GM21423 (cell line): ENCODE data around the gene DNMT3L.
"Not testable (repeated sequence)": the region's sequence is repeated elsewhere in the genome, so short reads cannot be mapped to it uniquely, and the experiment has no call there.

Experiments used
- ATAC-seq: cut with Tn5 transposase; IDR thresholded peaks from one replicate; pipeline ENCODE4 v1.9.1; 2021; ENCODE audit warnings: mild to moderate bottlenecking, moderate library complexity; ENCODE audit not compliant: unreplicated experiment

Gene DNMT3L

DNA sequence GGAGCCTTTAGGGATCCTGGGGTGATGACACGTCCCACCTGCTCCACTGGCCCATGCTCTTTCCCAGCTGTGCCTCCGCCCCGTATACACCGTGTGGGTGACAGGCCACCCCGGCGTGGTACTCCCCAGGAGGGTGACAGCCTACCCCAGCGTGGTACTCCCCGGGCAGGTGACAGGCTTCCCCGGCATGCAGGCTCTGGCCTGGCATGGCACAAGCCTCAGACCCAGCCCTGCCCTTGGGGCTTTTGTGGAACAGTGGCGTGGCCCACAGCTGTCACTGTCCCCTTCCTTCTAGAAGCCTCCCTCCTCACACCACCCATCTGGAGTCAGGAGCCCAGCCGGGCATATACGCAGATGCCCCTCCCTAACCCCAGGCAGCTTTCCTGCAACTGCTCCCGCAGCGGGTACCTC is 33.5 kb upstream of the DNMT3L start:
- ATAC-seq: no peak

DNA sequence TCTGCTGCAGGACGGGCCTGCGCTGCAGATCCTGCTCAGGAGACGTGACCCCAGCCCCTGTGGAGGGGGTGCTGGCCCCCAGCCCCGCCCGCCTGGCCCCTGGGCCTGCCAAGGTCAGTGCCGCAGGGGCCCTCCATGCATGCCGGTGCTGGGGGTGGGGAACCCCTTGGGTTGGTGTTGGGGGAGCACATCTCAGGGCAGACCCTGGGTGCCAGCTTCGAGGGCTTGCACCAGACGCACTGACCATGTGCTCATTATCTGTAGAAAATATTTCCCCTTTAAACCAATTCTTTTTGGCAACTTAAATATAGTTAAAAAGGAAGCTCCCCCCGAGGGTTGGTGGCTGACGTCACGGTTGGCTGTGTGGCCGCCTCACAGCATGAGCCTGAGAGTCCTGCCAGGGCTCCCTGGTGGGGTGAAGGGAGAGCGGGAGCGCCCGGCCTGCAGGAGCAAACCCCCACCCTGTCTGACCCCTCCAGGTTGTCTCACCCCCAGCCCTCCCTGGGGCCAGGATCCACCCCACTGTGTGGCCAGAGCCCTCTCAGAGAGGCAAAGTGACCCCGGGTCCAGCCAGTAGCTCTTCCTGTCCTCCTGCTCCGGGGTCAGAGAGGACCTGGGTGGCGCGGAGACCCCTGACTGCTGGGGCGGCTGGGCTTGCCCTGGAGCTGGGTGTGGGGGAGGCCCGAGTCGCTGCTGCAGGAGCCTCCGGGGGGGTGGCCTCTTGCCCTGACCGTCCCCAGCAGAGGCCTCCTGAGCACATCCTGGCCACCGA is 32.9 kb upstream of the DNMT3L start:
- ATAC-seq: no peak

- no peak for ATAC-seq
Measured at GRCh38 chr21:44293551-44294231, 32.0 kb upstream of the DNMT3L start.

DNA sequence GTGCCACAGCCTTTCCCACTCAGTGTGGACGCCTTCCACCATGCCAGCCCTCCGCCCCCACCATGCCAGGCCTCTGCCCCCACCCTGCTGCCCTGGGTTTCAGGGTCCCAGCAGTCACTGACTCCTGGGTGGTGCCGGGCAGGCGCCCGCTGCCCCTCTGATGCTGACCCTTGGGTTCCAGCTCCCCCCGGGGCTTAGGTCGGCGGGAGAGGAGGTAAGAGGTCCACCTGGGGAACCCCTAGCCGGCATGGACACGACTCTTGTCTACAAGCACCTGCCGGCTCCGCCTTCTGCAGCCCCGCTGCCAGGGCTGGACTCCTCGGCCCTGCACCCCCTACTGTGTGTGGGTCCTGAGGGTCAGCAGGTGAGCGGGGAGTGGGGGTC is 31.1 kb upstream of the DNMT3L start:
- ATAC-seq: no peak

DNA sequence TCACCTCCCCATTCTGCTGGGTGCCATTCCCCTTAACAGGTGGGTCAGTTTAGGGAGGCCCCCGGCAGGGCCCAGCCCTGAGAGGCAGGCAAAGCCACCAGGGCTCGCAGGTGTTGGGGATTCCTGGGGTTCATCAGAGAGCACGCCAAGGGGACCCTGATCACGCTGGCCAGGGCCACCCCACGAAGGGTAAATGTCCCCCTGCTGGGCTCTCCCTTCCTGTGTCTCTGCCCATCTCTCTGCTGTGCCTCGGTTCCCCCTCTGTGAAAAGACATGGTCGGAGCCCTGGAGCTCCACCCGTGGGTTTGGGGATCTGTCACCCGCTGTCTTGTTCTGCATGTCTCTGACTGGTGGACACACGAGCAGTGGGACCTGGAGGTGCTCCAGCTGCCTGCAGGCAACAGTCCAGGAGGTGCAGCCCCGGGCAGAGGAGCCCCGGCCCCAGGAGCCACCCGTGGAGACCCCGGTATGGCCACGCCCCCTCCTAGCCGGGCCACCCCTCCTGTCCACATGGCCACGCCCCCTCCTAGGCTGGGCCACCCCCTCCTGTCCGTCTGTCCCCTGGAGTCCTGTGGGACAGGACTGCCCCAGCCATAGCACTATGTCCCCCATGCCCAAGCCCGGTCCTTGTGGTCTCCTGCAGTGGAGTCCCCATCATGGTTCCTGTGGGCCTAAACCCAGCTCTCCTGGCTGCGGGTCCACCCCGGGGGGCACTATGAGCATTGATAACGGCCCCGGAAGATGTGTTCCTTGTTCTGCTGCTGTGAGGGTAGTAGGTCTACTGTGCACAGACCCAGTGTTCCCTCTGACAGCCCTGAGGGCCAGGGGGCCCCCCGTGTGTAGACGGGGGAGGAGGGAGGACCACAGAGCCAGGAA is 30.5 kb upstream of the DNMT3L start:
- no peak for ATAC-seq

DNA sequence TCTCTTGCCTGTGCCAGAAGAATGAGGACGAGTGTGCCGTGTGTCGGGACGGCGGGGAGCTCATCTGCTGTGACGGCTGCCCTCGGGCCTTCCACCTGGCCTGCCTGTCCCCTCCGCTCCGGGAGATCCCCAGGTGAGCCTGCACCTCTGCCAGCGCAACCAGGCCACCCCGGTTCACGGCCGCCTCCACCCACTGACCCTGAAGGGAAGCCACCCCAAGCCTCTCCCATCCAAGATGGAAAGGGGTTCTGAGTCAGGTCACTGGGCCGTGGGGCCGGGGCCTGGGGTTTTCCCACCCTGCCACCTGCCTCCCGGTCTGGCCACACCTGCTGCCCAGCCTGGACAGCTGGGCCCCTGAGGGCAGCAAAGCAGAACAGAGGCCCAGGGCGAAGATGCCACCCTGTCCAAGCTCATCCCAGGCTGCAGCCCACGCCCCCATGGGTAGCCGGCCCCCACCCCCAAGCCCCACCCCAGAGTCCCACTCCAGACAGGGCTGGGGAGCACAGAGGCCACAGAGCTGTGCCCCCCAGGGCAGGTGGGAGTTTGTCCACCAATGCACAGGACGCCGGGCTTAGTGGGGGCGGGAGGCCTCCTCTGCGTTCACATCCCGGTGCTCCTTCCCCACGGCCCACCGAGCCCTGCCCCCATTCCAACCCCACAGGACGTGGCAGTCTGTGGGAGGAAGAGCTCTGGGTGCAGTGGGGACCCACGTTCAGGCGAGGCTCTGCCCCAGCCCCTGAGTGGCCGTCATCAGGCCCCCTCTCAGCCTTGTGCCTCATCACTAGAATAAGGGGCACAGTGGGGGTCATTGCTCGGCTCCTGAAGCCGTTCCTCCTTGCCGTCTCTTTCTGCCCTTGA is 29.6 kb upstream of the DNMT3L start:
- no peak for ATAC-seq

DNA sequence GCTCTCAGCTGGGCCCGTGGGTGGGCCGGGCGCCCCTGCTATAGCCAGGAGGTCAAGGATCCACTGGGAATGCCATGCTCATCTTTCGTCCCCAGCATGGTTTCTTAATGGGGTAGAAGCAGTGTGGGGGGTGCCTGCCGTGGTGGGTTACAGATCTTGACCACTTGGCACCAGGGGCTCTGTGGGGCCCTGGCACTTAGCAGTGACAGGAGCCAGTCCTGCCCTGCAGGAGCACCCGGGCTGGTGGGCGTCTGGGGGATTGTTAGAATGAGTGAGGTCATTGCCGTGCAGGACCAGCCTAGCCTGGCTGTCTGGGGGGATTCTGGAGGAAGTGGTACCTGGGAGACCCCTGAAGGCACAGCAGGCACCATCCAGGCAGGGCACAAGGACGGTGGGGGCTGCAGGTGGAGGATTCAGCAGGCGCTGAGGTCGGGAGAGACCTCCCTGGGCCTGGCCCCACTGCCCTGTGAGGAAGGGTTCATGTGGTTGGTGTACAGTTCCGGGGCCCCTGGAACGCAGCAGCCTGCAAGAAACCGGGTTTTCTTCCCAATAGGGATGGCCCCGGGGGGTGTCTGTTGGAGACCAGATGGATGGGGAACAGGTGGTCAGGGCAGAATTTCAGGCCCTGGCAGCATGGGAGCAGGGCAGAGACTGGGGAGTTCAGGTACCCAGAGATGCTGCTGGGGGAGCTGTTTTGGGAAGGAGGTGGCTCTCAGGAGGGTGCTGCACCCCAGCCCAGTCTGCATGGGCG is 28.8 kb upstream of the DNMT3L start:
- ATAC-seq: no peak

GRCh38 chr21:44289381-44290010 is 27.8 kb upstream of the DNMT3L start:
- ATAC-seq: no peak

DNA sequence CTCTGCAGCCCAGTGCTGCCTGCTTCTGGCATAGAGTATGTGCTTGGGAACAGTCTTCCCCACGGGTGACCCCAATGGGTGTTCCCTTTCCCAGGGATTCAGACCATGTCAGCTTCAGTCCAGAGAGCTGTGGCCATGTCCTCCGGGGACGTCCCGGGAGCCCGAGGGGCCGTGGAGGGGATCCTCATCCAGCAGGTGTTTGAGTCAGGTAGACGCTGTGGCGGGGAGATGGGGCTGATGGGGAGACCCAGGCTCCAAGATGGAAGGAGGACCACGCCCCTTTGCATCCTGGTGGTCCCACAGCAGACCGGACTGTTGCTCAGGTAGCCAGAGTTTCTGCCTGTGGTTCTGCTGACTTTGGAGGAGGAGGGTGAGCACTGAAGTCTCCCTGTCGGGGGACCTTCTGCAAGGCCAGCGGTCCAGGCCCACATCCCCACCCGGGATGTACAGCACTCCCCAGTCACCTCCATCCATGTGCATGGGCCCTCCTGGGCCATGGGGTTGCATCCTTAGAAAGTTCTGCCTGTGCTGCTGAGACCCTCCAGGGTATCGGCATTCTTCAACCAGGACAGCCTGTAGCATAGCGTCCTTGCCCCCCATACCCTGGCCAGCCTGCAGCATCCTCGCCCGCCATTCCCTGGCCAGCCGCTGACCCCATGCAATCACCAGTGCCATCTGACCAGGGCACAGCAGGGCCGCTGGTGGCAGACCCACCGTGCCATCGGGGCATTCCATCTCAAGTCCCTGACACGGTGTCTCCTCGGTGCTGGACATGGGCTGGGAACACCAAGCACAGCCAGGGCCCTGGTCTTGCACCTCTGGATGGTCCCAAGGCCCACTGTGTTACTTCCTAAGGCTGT is 26.8 kb upstream of the DNMT3L start:
- no peak for ATAC-seq

DNA sequence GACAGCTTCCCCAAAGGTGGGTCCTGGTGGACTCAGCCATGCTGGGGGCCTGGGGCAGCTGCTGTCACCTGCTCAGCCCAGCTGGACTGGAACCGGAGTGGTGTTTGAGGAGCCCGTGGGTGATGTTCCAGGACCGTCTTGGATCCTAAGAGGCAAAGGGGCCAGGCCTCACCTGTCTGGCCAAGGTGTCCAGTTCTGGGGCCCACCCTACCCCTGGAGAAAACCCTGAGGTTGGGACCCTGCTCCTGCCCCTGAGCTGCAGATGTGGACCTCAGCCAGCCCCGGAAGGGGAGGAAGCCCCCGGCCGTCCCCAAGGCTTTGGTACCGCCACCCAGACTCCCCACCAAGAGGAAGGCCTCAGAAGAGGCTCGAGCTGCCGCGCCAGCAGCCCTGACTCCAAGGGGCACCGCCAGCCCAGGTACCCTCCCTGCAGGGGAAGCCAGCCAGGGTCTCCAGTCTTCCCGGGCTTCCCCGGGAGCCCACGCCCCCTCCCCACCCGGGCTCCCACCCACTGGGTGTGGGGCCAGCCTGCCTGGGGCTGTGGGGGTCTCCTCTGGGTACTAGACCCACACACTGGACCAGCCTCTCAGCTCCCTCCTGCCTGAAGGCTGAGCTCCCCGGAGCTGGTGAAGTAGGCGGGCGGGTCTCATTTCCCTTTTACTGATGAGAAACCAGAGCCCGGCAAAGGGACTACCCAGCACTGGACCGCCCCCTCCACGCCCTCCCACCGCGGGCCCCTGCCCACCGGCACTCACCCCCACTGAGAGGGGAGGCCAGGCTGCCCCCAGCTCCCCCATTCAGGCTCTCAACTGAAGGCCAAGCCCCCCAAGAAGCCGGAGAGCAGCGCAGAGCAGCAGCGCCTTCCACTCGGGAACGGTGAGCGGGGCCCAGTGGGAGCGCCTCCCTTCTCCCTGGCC is 25.3 kb upstream of the DNMT3L start:
- ATAC-seq: no peak

- no peak for ATAC-seq
Measured at GRCh38 chr21:44286086-44286715, 24.5 kb upstream of the DNMT3L start.

- ATAC-seq: no peak
Measured at GRCh38 chr21:44285138-44285992, 23.7 kb upstream of the DNMT3L start, which contains the start of gene AIRE. TSS of gene AIRE (plus strand) at chr21:44285876. CDS start at chr21:44286007, 131 bp downstream.

- no peak for ATAC-seq
Measured at GRCh38 chr21:44283948-44284347, 22.3 kb upstream of the DNMT3L start.

DNA sequence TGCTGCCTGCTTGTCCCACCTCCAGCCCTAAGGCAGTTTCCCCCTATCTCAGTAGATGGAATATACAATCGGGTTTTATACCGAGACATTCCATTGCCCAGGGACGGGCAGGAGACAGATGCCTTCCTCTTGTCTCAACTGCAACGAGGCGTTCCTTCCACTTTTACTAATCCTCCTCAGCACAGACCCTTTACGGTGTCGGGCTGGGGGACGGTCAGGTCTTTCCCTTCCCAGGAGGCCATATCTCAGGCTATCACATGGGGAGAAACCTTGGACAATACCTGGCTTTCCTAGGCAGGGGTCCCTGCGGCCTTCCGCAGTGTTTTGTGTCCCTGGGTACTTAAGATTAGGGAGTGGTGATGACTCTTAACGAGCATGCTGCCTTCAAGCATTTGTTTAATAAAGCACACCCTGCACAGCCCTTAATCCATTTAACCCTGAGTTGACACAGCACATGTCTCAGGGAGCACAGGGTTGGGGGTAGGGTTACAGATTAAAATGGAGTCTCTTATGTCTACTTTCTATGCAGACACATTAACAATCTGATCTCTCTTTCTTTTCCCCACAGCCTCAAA is 21.6 kb upstream of the DNMT3L start:
- not testable (repeated sequence) for ATAC-seq

DNA sequence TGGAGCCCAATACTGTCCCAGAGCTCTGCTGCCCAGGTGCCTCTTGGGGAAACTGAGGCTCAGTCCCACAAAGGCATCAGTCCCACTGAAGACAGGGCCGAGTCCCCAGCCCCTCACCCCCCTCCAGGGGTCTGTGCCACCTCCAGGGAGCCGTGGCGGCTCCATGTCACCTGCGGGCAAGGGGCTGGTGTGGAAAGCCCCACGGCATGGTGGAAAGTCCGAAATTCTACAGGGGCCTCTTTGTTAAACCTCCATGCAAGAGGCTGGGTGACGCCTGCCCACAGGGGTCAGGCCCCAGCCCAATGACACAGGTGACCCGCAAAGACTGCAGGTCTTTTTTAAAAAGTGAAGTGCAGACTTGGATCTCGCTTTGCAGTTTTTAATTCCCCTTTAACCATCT is 20.7 kb upstream of the DNMT3L start:
- ATAC-seq: no peak

GRCh38 chr21:44281801-44282200 is 20.1 kb upstream of the DNMT3L start:
- ATAC-seq: no peak
